ENCODE measurements around the gene ZNF439.
"Not testable (repeated sequence)": the region's sequence is repeated elsewhere in the genome, so short reads cannot be mapped to it uniquely, and the experiment has no call there.

The ZNF439 gene

GRCh38 chr19:11847615-11848014 is 911 bp upstream of the ZNF439 start:
- not testable (repeated sequence) for H3K4me1 ChIP-seq (ENCODE audit: insufficient read depth, low read length); H2AFZ ChIP-seq (ENCODE audit: low read depth, low read length); H3K36me3 ChIP-seq (ENCODE audit: insufficient read depth, low read length); H3K9me3 ChIP-seq (ENCODE audit: low read length); H3K27me3 ChIP-seq (ENCODE audit: insufficient read depth, low read length); H3K4me3 ChIP-seq (ENCODE audit: low read length)

GRCh38 chr19:11848200-11848593 is 329 bp upstream of the ZNF439 start:
- H3K9me3 ChIP-seq (ENCODE audit: low read length) = peaks cover 6% of the 10 kb centered on the region
- no peaks in the 10 kb centered on the region for H3K27me3 ChIP-seq (ENCODE audit: insufficient read depth, low read length)
- H3K4me3 ChIP-seq (ENCODE audit: low read length) = no peak overlapping the region
- no peaks in the 10 kb centered on the region for H3K4me1 ChIP-seq (ENCODE audit: insufficient read depth, low read length)
- no peak overlapping the region for H2AFZ ChIP-seq (ENCODE audit: low read depth, low read length)
- H3K36me3 ChIP-seq (ENCODE audit: insufficient read depth, low read length) = no peaks in the 10 kb centered on the region

- H3K4me3 ChIP-seq (ENCODE audit: low read length); H2AFZ ChIP-seq (ENCODE audit: low read depth, low read length); H3K36me3 ChIP-seq (ENCODE audit: insufficient read depth, low read length); H3K9me3 ChIP-seq (ENCODE audit: low read length); H3K27me3 ChIP-seq (ENCODE audit: insufficient read depth, low read length); H3K4me1 ChIP-seq (ENCODE audit: insufficient read depth, low read length): not testable (repeated sequence)
Observed at GRCh38 chr19:11850289-11850688, 1.8 kb downstream of the ZNF439 start.

DNA sequence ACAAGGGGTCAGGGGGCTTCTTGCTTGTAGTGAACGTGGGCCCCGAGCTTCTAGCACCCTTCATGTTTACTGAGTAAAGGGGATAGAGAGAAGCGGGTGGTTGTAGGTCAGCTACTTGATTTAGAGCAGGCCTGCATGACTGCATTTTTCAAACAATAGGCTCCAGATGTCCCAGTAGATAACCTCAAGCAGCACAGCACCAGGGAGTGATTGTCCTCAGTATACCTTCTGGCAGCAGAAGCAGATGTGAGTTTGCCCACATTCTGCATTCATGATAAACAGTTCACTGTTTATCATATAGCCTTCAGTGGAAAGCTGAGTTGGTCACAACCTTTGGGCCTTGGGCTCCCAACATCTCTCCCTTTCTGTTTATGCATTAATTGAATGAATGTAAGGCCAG is 4.8 kb downstream of the ZNF439 start:
- H3K9me3 ChIP-seq (ENCODE audit: low read length) = peaks cover 5% of the 10 kb centered on the region
- H2AFZ ChIP-seq (ENCODE audit: low read depth, low read length) = no peak overlapping the region
- H3K27me3 ChIP-seq (ENCODE audit: insufficient read depth, low read length) = no peaks in the 10 kb centered on the region
- no peak overlapping the region for H3K4me3 ChIP-seq (ENCODE audit: low read length)
- no peaks in the 10 kb centered on the region for H3K4me1 ChIP-seq (ENCODE audit: insufficient read depth, low read length)
- H3K36me3 ChIP-seq (ENCODE audit: insufficient read depth, low read length) = no peaks in the 10 kb centered on the region

GRCh38 chr19:11856596-11857250 is 8.2 kb downstream of the ZNF439 start:
- H2AFZ ChIP-seq (ENCODE audit: low read depth, low read length) = no peak overlapping the region
- no peaks in the 10 kb centered on the region for H3K27me3 ChIP-seq (ENCODE audit: insufficient read depth, low read length)
- no peaks in the 10 kb centered on the region for H3K4me1 ChIP-seq (ENCODE audit: insufficient read depth, low read length)
- no peaks in the 10 kb centered on the region for H3K36me3 ChIP-seq (ENCODE audit: insufficient read depth, low read length)
- H3K9me3 ChIP-seq (ENCODE audit: low read length) = peaks cover 5% of the 10 kb centered on the region
- H3K4me3 ChIP-seq (ENCODE audit: low read length) = no peak overlapping the region

DNA sequence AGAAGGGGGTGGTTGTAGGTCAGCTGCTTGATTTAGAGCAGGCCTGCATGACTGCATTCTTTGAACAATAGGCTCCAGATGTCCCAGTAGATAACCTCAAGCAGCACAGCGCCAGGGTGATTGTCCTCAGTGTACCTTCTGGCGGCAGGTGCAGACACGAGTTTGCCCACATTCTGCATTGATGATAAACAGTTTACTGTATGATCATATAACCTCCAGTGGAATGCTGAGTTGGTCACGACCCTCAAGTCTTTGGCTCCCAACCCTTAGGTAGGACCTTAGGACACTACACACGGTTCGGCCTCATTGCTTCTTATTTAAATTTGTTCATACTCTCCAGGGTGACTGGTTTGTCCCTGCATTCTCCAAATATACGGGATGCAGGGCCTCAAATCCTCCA is 12.2 kb downstream of the ZNF439 start:
- peaks cover 9% of the 10 kb centered on the region for H3K9me3 ChIP-seq (ENCODE audit: low read length)
- H3K4me1 ChIP-seq (ENCODE audit: insufficient read depth, low read length) = no peaks in the 10 kb centered on the region
- H3K4me3 ChIP-seq (ENCODE audit: low read length) = no peak overlapping the region
- H2AFZ ChIP-seq (ENCODE audit: low read depth, low read length) = no peak overlapping the region
- H3K36me3 ChIP-seq (ENCODE audit: insufficient read depth, low read length) = no peaks in the 10 kb centered on the region
- H3K27me3 ChIP-seq (ENCODE audit: insufficient read depth, low read length) = no peaks in the 10 kb centered on the region

DNA sequence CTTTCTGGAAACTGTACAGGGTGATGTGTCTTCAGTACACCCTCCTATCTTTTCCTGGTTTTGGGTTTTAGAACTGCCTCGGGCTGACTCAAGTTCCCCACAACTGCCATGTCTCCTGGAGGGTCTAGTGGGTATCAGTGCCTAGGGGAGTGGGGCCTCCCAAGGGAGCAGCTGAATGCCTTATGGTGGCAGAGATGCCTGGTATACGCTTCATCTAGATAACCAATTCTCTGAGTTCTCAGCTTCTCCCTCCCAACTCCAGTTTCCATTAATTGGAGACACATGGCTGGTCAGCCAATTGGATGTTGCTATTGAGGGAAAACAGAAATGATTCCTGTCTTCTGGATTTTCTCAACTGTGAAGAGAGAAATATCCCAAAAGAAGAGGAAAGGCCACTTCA is 12.8 kb downstream of the ZNF439 start:
- H3K27me3 ChIP-seq (ENCODE audit: insufficient read depth, low read length) = no peaks in the 10 kb centered on the region

GRCh38 chr19:11867766-11868165 is 19.2 kb downstream of the ZNF439 start:
- H3K4me3 ChIP-seq (ENCODE audit: low read length); H3K36me3 ChIP-seq (ENCODE audit: insufficient read depth, low read length); H3K27me3 ChIP-seq (ENCODE audit: insufficient read depth, low read length); H3K4me1 ChIP-seq (ENCODE audit: insufficient read depth, low read length); H2AFZ ChIP-seq (ENCODE audit: low read depth, low read length): not testable (repeated sequence)
- H3K9me3 ChIP-seq (ENCODE audit: low read length) = peaks cover 30% of the 10 kb centered on the region

More for the DNA sequence above, 12.8 kb downstream of the ZNF439 start:
- H2AFZ ChIP-seq (ENCODE audit: low read depth, low read length) = no peak overlapping the region
- no peaks in the 10 kb centered on the region for H3K36me3 ChIP-seq (ENCODE audit: insufficient read depth, low read length)
- no peaks in the 10 kb centered on the region for H3K4me1 ChIP-seq (ENCODE audit: insufficient read depth, low read length)
- peaks cover 9% of the 10 kb centered on the region for H3K9me3 ChIP-seq (ENCODE audit: low read length)
- no peak overlapping the region for H3K4me3 ChIP-seq (ENCODE audit: low read length)

GRCh38 chr19:11868188-11868587 is 19.7 kb downstream of the ZNF439 start:
- H3K4me1 ChIP-seq (ENCODE audit: insufficient read depth, low read length) = no peaks in the 10 kb centered on the region
- H3K4me3 ChIP-seq (ENCODE audit: low read length) = no peak overlapping the region
- no peaks in the 10 kb centered on the region for H3K36me3 ChIP-seq (ENCODE audit: insufficient read depth, low read length)
- no peaks in the 10 kb centered on the region for H3K27me3 ChIP-seq (ENCODE audit: insufficient read depth, low read length)
- no peak overlapping the region for H2AFZ ChIP-seq (ENCODE audit: low read depth, low read length)
- peaks cover 30% of the 10 kb centered on the region for H3K9me3 ChIP-seq (ENCODE audit: low read length)

- Histone ChIP-seq H3K4me3 (ENCODE audit: low read length) (no peak overlapping the region), H3K9me3 (ENCODE audit: low read length) (peaks cover 23% of the 10 kb centered on the region), H3K36me3 (ENCODE audit: insufficient read depth, low read length) (no peaks in the 10 kb centered on the region), H3K4me1 (ENCODE audit: insufficient read depth, low read length) (no peaks in the 10 kb centered on the region), H2AFZ (ENCODE audit: low read depth, low read length) (no peak overlapping the region), H3K27me3 (ENCODE audit: insufficient read depth, low read length) (no peaks in the 10 kb centered on the region)
Observed at GRCh38 chr19:11872624-11873023, 24.1 kb downstream of the ZNF439 start.

GRCh38 chr19:11873762-11874161 is 25.2 kb downstream of the ZNF439 start:
- no peaks in the 10 kb centered on the region for H3K27me3 ChIP-seq (ENCODE audit: insufficient read depth, low read length)
- H3K36me3 ChIP-seq (ENCODE audit: insufficient read depth, low read length) = no peaks in the 10 kb centered on the region
- H3K9me3 ChIP-seq (ENCODE audit: low read length) = peaks cover 14% of the 10 kb centered on the region
- no peak overlapping the region for H2AFZ ChIP-seq (ENCODE audit: low read depth, low read length)
- no peak overlapping the region for H3K4me3 ChIP-seq (ENCODE audit: low read length)
- no peaks in the 10 kb centered on the region for H3K4me1 ChIP-seq (ENCODE audit: insufficient read depth, low read length)

DNA sequence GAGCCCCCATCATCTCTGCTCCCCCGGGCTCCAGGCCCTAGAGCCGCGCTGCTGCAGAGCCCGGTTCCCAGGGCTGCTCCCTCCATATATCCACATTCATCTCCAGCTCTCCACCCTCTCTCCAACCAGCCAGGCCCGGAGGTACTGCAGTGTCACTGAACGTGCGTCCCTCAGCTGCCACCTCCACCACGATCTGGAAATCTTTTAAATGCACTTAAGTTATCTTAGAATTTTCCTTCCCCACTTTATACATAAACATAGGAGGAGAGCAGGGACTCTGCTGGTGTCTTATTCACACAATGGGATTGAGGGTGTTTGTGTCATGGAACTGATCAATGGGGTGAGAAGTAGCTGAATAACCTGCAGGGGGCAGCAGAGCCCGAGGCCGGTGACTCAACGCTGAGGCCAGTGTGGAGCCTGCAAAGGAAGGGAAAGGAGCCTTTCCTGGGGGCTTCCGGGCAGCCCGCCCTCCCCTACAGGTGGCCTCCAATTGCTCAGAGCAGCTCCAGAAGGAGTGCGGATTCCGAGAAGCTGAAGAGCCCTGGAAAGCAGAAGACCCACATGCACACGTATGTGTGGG is 31.3 kb downstream of the ZNF439 start:
- not testable (repeated sequence) for H3K36me3 ChIP-seq (ENCODE audit: insufficient read depth, low read length); H2AFZ ChIP-seq (ENCODE audit: low read depth, low read length); H3K9me3 ChIP-seq (ENCODE audit: low read length); H3K4me3 ChIP-seq (ENCODE audit: low read length); H3K4me1 ChIP-seq (ENCODE audit: insufficient read depth, low read length); H3K27me3 ChIP-seq (ENCODE audit: insufficient read depth, low read length)

DNA sequence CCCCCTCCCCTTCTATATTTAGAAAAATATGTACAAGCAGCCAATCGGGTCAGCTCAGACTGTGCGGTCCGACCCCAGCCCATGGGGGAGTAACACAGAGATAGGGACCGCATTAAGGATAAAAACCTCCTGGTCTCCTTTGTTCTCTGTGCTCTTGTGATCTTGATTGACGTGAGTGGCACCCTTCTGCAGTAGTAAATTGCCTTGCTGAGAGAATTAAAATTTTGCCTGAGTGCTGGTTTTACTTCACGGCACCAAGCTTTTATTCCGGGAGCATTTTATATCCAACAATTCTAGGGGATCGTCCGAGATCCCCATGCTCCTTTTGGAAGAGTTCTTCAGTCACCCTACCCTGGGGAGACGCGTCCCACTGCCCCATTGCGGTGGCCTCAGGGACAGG is 32.1 kb downstream of the ZNF439 start:
- Histone ChIP-seq H3K9me3 (ENCODE audit: low read length) (no peaks in the 10 kb centered on the region), H3K36me3 (ENCODE audit: insufficient read depth, low read length) (no peaks in the 10 kb centered on the region), H3K4me1 (ENCODE audit: insufficient read depth, low read length) (no peaks in the 10 kb centered on the region), H3K4me3 (ENCODE audit: low read length) (no peak overlapping the region), H2AFZ (ENCODE audit: low read depth, low read length) (no peak overlapping the region), H3K27me3 (ENCODE audit: insufficient read depth, low read length) (no peaks in the 10 kb centered on the region)
